ENCODE results near the gene ANK2.

DNA sequence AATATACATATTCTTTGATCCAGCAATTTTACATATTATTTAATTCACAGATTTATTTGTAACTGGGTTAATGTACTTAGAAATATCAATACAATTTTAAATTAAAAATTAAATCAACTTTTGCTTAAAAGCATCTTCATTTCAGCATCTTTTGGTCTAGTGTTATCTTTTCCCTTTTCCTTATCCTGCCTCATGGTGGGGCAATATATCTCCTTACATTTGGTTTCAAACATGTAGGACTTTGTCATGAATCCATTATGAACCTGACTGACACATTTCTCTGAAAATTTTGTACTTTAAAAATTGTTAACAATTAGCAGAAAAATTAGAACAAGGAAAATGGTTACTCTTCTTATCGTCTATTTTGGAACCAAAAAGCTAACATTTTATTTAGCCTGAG, 42.8 kb upstream of the ANK2 start:
- TF ChIP-seq, protein P1, sequence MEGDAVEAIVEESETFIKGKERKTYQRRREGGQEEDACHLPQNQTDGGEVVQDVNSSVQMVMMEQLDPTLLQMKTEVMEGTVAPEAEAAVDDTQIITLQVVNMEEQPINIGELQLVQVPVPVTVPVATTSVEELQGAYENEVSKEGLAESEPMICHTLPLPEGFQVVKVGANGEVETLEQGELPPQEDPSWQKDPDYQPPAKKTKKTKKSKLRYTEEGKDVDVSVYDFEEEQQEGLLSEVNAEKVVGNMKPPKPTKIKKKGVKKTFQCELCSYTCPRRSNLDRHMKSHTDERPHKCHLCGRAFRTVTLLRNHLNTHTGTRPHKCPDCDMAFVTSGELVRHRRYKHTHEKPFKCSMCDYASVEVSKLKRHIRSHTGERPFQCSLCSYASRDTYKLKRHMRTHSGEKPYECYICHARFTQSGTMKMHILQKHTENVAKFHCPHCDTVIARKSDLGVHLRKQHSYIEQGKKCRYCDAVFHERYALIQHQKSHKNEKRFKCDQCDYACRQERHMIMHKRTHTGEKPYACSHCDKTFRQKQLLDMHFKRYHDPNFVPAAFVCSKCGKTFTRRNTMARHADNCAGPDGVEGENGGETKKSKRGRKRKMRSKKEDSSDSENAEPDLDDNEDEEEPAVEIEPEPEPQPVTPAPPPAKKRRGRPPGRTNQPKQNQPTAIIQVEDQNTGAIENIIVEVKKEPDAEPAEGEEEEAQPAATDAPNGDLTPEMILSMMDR (conservative IDR thresholded peaks at IDR 0.05; ENCODE audit: low read length), result no peak
- TF ChIP-seq EZH2phosphoT487 (IDR thresholded peaks at IDR 0.05; ENCODE audit: borderline replicate concordance), result no peak

Measured in Loucy (cell line).